ENCODE data around the gene HELZ.

The HELZ gene

DNA sequence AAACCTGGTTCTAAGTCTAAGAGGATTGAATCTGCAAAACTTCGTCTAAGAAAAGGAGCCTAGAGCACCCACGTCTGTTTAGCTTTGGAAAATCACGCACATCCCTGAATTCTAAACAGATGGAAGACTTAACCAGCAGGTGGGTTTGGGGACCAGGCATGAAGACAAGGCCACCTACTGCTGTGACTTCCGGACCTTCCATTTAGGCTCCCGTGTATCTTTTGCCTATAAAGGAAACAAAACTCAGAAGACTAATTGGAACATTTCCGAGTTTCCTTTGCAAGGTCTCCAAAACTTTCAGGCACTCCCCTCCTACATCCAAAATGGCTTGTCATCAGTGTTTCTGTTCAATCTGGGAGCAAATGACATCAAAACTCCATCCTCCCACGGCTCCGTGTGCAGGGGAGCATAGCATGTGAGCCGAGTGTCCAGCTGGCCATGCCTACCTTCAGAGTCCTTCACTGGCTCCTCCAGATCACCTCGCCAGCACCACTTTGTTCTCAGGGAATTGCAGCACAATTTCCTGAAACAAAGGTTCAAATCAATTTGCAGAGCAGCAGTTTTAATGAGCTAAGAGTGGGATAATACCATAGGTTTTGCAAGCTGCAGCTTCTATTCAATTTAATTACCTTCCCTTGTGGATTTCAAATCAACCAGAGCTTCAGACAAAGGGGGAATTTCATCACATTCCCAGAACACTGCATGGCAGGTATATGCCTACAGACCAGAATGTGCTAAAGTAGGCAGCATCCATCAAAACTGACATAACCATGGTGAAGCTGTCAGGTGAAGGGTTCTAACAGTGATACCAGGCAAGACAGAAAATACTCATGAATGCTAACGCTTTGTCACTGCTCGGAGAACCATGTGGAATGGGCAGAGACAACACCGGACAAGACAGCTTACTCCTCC lies 177.2 kb downstream of the HELZ start:
- DNase-seq, result no peak

DNA sequence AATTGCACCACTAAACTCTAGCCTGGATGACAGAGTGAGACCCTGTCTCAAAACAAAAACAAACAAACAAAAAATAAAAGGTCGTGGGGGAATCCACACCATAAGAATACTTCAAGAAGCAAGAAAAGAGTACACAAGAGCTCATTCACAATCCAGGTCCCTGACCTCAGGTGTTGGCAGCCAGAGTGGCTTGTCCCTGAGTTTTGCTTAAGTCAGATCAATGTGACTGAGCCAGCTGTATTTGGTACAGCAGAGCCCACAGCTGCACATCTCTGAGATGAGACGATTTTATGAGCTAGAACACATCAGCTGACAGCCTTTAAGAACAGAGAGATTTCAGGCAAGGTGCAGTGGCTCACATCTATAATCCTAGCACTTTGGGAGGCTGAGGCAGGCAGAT lies 178.3 kb downstream of the HELZ start:
- no peak for DNase-seq

GRCh38 chr17:67063141-67063540 lies 181.9 kb downstream of the HELZ start:
- no peak for DNase-seq

DNA sequence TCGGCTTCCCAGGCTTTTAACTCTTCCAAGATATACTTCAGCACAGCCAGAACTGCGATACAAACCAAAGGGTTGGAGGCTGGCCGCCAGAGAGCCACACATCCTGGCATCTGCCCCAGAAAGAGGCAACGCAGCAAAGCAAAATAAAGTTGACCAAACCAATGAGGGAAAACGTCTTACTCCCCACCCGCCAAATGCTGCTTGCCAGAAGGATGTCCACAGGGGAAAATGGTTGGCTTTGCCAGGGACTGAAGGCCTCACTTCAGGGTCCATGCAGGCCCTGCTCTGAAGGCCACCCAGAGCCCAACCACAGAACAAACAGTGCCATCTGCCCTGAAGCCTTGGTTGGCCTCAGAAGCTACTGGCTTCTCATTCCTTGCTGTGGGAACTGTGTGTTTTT lies 185.6 kb downstream of the HELZ start:
- no peak for DNase-seq

- no peak for DNase-seq
Observed at GRCh38 chr17:67058036-67058435, 187.0 kb downstream of the HELZ start.

DNA sequence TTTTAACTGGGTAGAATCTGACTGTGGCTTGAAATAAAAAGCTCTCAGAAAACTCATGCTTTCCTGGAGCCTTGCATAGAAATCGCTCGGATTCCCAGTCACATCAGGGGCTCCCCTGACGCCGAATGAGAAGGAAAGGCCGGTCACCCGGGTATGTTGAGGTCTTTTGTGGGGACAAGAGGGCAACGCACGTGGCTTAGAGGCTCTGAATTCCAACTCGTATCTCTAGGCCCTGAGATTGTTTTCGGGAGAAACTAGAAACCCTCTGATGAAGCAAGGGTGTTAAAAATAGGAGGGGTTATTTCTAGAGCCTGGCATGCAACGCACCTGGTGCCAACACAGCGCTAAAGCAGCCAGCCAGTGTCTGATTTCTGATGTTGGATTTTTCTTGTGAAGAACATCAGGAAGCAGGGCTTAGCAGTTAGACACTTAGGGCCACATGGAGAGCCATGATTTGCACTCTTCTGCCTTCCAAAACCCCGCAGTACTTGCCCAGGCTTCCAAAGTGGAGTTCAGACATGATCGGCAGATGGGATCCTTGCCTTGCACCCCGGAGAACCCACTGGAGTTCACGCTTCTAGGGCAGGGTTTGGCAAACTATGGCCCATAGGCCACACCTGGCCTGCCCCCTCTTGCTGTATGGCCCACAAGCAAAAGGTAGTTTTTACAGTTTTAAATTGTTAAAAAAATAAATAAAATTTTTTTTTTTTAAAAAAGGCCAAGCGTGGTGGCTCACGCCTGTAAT lies 188.1 kb downstream of the HELZ start:
- no peak for DNase-seq

GRCh38 chr17:67055811-67056745 lies 188.9 kb downstream of the HELZ start:
- no peak for DNase-seq

DNA sequence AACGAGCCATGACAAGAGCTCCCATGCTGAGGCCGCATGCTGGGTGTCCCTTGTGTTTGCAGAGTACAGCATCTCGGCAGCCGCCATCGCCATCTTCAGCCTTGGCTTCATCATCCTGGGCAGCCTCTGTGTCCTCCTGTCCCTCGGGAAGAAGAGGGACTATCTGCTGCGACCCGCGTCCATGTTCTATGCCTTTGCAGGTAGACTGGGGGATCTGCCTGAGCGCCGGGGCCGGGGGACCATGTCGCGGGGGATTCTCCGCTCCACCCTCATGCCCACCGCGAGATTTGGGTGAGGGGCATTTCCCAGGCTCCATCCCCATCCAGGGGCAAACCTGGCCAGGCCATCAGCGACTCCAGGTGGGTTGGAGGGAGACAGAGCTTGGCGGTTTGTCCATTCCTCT lies 190.0 kb downstream of the HELZ start:
- DNase-seq, result no peak

DNA sequence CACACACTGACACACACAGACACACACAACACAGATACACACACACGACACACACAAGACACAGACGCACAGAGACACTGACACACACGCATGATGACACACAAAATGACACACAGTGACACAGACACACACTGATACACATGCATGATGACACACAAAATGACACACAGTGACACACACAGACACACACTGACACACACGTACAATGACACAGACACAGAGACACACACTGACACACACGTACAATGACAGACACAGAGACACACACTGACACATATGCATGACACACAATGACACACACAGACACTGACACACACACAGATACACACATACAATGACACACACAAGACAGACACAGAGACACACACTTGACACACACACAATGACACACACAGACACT lies 190.4 kb downstream of the HELZ start:
- no peak for DNase-seq

DNA sequence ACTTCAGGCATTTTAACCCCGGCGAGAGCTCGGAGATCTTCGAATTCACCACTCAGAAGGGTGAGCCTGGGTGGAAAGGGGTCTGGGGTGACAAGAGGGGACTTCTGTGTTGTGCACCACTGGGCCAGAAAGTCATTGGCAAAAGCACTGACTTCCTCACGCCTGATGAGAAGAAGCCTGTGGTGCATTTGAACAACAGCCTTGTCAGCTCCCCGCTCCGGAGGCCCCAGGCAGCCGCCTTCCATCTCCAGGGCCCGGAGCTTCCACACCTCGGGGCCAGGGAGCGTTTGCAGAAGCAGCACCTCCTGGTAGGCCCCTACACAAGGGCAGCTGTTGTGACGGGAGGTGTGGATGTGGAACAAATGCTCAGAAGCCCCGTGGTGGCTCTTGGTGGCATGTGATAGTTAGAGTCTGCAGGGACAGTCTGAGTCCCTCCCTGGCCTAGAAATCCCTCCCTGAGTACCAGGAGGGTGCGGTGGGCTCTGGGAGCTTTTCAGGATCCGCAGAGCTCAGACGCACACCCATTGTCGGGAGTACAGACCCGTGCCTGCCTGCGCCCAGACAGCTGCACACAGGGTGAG lies 190.9 kb downstream of the HELZ start:
- DNase-seq, result no peak

- DNase-seq, result no peak
Observed at GRCh38 chr17:67053438-67054000, 191.5 kb downstream of the HELZ start.

- DNase-seq, result no peak
Observed at GRCh38 chr17:67052720-67053437, 192.1 kb downstream of the HELZ start.

DNA sequence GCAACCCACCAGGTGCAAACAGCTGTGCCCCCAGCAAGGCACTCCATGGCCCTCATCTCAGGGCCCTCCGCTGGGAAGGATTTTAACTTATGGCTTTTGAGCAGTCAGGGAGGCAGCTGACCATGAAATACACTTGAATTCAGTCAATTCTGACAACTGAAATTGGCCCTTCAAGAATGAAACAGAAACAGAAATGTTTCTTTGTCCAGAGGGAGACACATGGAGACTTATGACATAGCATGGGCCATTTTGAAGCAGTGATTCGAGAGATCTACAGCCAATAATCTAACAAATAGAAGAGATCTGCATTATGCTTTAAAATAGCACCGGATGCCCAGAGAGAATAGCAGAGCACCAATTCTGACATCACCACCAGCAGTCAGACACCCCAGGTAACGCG lies 193.2 kb downstream of the HELZ start:
- no peak for DNase-seq

DNA sequence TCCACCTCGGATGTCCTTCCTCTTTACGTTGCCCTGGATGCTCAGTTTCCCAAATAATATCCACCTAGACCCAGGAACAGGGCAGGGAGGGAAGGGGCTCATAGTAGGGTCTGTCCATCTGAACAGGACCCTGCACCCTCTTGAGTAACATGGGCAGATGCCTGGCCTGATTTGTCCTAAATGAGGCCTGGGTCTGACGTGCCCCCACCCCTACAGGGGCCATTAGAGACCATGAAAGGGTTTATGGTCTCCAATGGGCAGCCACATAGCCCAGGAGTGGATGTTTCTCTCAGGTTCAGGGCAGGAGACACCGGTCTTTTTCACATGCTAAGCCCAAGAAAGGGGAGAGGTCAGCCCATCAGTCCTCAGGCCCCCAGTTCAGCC lies 193.8 kb downstream of the HELZ start:
- no peak for DNase-seq

GRCh38 chr17:67050471-67051154 lies 194.4 kb downstream of the HELZ start:
- DNase-seq, result no peak

GRCh38 chr17:67050066-67050465 lies 194.9 kb downstream of the HELZ start:
- no peak for DNase-seq

- no peak for DNase-seq
Observed at GRCh38 chr17:67049025-67049739, 195.8 kb downstream of the HELZ start.

DNA sequence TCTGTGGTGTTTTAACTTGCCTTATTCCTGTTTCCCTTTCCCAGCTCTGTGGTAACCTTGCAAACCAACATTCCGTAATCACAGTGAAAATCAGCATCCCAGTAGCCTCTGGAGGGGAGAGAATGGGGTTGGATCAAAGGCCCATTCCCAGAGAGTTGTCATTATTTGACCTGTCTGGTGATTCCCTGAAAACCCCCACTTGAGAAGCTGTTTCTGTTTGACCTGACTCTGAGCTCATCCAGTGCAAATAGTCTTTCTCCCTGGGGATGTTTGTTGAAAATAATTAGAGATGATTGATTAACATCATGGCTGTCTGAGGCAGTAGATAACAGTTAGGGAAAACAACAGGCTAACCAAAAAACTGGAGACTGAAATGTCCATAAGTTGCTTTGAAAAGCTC lies 197.6 kb downstream of the HELZ start:
- DNase-seq, result no peak

GRCh38 chr17:67046398-67046797 lies 198.6 kb downstream of the HELZ start:
- no peak for DNase-seq

- no peak for DNase-seq
Observed at GRCh38 chr17:67044940-67045339, 200.1 kb downstream of the HELZ start.

Data from NCI-H524 treated with DMSO at 0.1 percent for 48 hours (cell line).